Kidney (tissue), 14 donors: ENCODE data around the gene ZNF516. TPM values are rescaled to one million over a fixed set of nuclear protein-coding genes. Genes with fewer than 3 reads are reported as not detected.

ENCODE experiments used
- DNase-seq, 5 donors: peaks; one replicate each; pipeline ENCODE4 v3.0.0-alpha.2; 2013 to 2020
- FAIRE-seq: peaks from 2 replicates; lab custom pipeline; 2012; peaks lifted over from hg19 to GRCh38; lab: Jason Lieb, UNC
- H3K27ac ChIP-seq, 2 donors: one replicate each; pipeline ENCODE4 v1.7.0; 2013; ENCODE audit warnings: low read depth in 2 of 2, low read length in 2 of 2, inconsistent platforms in 1 of 2
- H3K27me3 ChIP-seq: one replicate; pipeline ENCODE4 v1.7.1; 2013; ENCODE audit warnings: low read length, inconsistent platforms; ENCODE audit not compliant: control insufficient read depth, insufficient read depth
- H3K36me3 ChIP-seq, 3 donors: one replicate each; pipeline versions ENCODE4 v1.7.0 to v1.7.1; 2013; ENCODE audit warnings: low read length in 3 of 3, control low read depth in 1 of 3, inconsistent platforms in 1 of 3; ENCODE audit not compliant: insufficient read depth in 3 of 3, control insufficient read depth in 2 of 3
- H3K4me1 ChIP-seq, 3 donors: one replicate each; pipeline versions ENCODE4 v1.7.0 to v1.7.1; 2013; ENCODE audit warnings: low read length in 3 of 3, inconsistent platforms in 1 of 3, low read depth in 1 of 3; ENCODE audit not compliant: control insufficient read depth in 2 of 3, insufficient read depth in 2 of 3
- H3K4me3 ChIP-seq, 3 donors: one replicate each; pipeline versions ENCODE4 v1.7.0 to v1.8.1; 2013; ENCODE audit warnings: low read length in 3 of 3, control low read depth in 1 of 3, inconsistent platforms in 1 of 3
- H3K9ac ChIP-seq, 3 donors: one replicate each; pipeline versions ENCODE4 v1.7.0 to v1.7.1; 2013; ENCODE audit warnings: low read length in 3 of 3, control low read depth in 1 of 3, inconsistent platforms in 1 of 3
- H3K9me3 ChIP-seq, 3 donors: one replicate each; pipeline versions ENCODE4 v1.7.0 to v1.7.1; 2013; ENCODE audit warnings: low read length in 3 of 3, control low read depth in 1 of 3, inconsistent platforms in 1 of 3; ENCODE audit not compliant: control insufficient read depth in 2 of 3, insufficient read depth in 1 of 3
- CTCF ChIP-seq: IDR thresholded peaks from 3 replicates; pipeline ENCODE4 v1.5.1; 2012; ENCODE audit warnings: mild to moderate bottlenecking, moderate library complexity, borderline replicate concordance; ENCODE audit not compliant: insufficient read depth; ENCODE audit errors: extremely low read depth
- intact Hi-C: fragments of 100-400 bp; cut with DNase I; formaldehyde crosslinking; loops from one replicate; pipeline ENCODE4 v1.11.1; 2022
- polyA plus RNA-seq: library from polyadenylated mRNA; stranded (reverse); fragments of 350-450 nt; fragmentation: Illumina TruSeq; extraction: RNeasy Lipid Tissue Mini Kit (QIAGEN cat#74804); gene quantifications from one replicate; pipeline ENCODE4 v1.2.3, GENCODE V29; 2014; ENCODE audit warnings: low read depth, low replicate concordance; ENCODE audit not compliant: insufficient read depth
- total RNA-seq: library from RNA; stranded (reverse); fragmentation: NEBNext Ultra II Directional; extraction: Animal tissue kit (Norgen Biotek cat#: 25700); gene quantifications from one replicate; pipeline ENCODE4 v1.2.1, GENCODE V29; 2021
- donor health status: control.
- donor health status: control.
- donor health status: control.
- donor health status: control.
- donor health status: control.
- donor health status: DM: yes; HTN: yes; CAD: no.
- donor health status: Normal renal cell carcinoma (clear cell type).

Gene ZNF516
- total and polyA plus RNA-seq, 2 donors from 2014 or later: 6.7 to 28.7 TPM

GRCh38 chr18:76353500-76353899 is 141.5 kb downstream of the ZNF516 start:
- H3K9me3 ChIP-seq: no peaks in the 10 kb centered on the region
- no peak overlapping the region for H3K4me3 ChIP-seq
- DNase-seq: no peak
- H3K27ac ChIP-seq: no peak overlapping the region
- no peak for TF ChIP-seq CTCF
- intact Hi-C loops: no loop called here
- H3K4me1 ChIP-seq: peaks cover 0 to 11% (median 0%) of the 10 kb centered on the region in 3 donors
- no peaks in the 10 kb centered on the region for H3K27me3 ChIP-seq
- no peak for FAIRE-seq
- no peak overlapping the region for H3K9ac ChIP-seq
- H3K36me3 ChIP-seq: peaks cover 5 to 7% (median 5%) of the 10 kb centered on the region in 3 donors

- no peak overlapping the region for H3K9ac ChIP-seq
- FAIRE-seq (no peak), DNase-seq (peak in 1 of 5 donors; percentile 7)
- no peak overlapping the region for H3K27ac ChIP-seq
- H3K9me3 ChIP-seq: no peaks in the 10 kb centered on the region
- peaks cover 5 to 7% (median 5%) of the 10 kb centered on the region in 3 donors for H3K36me3 ChIP-seq
- no peaks in the 10 kb centered on the region for H3K27me3 ChIP-seq
- peaks cover 0 to 11% (median 0%) of the 10 kb centered on the region in 3 donors for H3K4me1 ChIP-seq
- intact Hi-C loops: no loop called here
- H3K4me3 ChIP-seq: no peak overlapping the region
- no peak for TF ChIP-seq CTCF
These were observed 142.0 kb downstream of the ZNF516 start for GRCh38 chr18:76353046-76353445.

- no peak for FAIRE-seq
These were observed 143.0 kb downstream of the ZNF516 start for GRCh38 chr18:76351961-76352581.

More at GRCh38 chr18:76351961-76352581, 143.0 kb downstream of the ZNF516 start:
- H3K9me3 ChIP-seq: no peaks in the 10 kb centered on the region
- no peak overlapping the region for H3K27ac ChIP-seq
- no peak overlapping the region for H3K9ac ChIP-seq
- no peaks in the 10 kb centered on the region for H3K27me3 ChIP-seq
- peaks cover 0 to 7% (median 5%) of the 10 kb centered on the region in 3 donors for H3K36me3 ChIP-seq
- peaks cover 0 to 11% (median 0%) of the 10 kb centered on the region in 3 donors for H3K4me1 ChIP-seq
- peak; percentile 83 to 94 (median 92) for DNase-seq
- peak overlapping the region; percentile 9 to 23 (median 10) for H3K4me3 ChIP-seq
- intact Hi-C loops: no loop called here
- no peak for TF ChIP-seq CTCF
